Pulmonary artery endothelial cell (primary cell): ENCODE measurements around the gene ZNF655. TPM values are rescaled to one million over a fixed set of nuclear protein-coding genes. Genes with fewer than 3 reads are reported as not detected.
"Not testable (repeated sequence)": the region's sequence is repeated elsewhere in the genome, so short reads cannot be mapped to it uniquely, and the experiment has no call there.

Experiments used
- DNase-seq: peaks from one replicate; pipeline ENCODE4 v3.0.0-alpha.2; 2011; ENCODE audit warnings: low read depth, low spot score
- total RNA-seq: library from RNA; depleted of rRNA; stranded (reverse); fragments of >200 nt; gene quantifications from 2 replicates; pipeline ENCODE4 v1.2.3, GENCODE V29; 2014

ZNF655 gene, protein sequence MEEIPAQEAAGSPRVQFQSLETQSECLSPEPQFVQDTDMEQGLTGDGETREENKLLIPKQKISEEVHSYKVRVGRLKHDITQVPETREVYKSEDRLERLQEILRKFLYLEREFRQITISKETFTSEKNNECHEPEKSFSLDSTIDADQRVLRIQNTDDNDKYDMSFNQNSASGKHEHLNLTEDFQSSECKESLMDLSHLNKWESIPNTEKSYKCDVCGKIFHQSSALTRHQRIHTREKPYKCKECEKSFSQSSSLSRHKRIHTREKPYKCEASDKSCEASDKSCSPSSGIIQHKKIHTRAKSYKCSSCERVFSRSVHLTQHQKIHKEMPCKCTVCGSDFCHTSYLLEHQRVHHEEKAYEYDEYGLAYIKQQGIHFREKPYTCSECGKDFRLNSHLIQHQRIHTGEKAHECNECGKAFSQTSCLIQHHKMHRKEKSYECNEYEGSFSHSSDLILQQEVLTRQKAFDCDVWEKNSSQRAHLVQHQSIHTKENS
- total RNA-seq: 8.2 and 20.9 TPM in 2 replicates

DNA sequence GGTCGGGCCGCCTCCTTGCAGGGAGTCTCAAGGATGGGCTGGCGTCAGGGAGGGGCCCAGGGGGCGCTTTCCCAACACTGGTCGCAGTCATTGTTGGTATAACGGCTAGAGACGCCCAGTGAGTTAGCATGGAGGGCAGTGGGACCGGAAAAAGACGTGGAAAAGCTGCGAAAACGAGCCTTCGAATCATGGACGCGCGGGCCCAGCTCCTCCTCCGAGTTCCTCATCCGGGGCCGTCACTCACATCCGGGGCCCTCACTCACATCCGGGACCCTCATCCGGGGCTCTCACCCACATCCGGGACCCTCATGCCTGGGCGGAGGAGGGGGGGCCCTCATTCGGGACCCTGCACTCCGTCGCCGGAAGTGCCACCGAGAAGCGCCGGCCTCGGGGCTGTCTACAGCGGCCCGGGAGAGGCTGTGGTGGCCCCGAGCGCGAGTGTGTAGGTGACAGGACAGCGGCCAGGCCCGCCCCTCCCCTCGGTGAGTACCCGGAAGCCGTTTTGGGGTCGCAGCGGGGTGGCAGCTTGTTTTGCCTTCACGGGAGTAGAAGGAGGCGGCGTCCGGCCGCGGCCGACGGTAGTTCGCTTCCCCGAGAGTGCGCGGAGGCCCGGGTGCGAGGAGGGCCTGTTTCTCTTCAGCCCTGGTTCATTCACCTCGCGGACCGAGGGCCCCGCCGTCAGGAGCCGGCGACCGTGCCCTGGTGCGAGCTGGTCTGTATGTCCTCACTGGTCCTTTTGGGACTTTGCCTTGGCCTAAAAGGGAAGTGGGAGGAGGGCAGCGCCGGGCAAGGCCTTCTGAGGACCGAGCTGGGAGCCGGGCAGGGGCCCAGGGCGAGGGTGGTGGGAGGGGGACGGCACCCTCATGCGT is at the start of gene ZNF655:
Gene ZNF655 (plus strand): TSS at position 337 of the 869 bp plus-strand sequence. CDS start 1,918 bp downstream, outside the sequence.
- no peak for DNase-seq

- DNase-seq: no peak
Observed at GRCh38 chr7:99514050-99514449, 44.4 kb upstream of the ZNF655 start.

DNA sequence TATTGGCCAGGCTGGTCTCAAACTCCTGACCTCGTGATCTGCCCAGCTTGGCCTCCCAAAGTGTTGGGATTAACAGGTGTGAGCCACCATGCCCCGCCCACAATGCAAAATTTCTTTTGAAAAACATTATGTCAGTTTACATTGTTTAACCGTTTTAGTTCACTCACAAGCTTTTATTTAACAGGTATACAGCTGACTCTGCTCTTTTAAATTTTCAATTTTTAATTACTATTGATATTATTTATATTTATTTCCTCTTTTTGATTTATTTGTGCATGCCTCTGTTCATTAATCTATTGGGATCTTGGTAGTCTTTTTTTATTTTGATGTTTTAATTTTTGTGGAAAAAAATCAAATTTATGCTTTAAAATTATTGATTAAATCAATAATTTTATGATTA is 37.0 kb upstream of the ZNF655 start:
- DNase-seq: no peak

DNA sequence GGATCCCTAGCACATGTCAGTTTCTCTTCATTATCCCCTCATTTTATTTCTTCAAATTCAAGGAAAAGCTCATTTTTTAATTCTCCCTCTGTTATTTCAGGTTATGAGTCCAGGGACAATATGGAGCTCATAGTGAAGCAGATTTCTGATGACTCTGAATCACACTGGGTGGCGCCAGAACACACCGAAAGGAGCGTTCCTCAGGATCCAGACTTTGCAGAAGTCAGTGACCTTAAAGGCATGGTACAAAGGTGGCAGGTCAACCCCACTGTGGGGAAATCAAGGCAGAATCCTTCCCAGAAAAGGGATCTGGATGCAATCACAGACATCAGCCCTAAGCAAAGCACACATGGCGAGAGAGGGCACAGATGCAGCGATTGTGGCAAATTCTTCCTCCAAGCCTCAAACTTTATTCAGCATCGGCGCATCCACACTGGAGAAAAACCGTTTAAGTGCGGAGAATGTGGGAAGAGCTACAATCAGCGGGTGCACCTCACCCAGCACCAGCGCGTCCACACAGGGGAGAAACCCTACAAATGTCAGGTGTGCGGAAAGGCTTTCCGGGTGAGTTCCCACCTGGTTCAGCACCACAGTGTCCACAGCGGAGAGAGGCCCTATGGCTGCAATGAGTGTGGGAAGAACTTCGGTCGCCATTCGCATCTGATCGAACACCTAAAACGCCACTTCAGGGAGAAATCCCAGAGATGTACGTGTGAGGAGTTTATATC is 32.6 kb upstream of the ZNF655 start:
- DNase-seq: no peak

GRCh38 chr7:99531354-99531765 is 27.1 kb upstream of the ZNF655 start:
- no peak for DNase-seq

DNA sequence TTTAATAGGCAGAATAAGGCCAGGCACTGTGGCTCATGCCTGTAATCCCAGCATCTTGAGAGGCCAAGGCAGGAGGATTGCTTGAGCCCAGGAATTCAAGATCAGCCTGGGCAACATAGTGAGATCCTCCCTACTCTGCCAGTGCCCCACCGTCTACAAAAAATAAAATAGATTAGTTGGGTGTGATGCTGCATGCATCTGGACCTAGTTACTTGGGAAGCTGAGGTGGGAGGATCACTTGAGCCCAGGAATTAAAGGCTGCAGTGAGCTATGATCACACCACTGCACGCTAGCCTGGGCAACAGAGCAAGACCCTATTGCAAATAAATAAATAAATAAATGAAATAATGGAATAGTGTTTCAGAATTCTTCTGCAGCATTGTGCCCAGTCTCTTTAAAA is 22.8 kb upstream of the ZNF655 start:
- no peak for DNase-seq

DNA sequence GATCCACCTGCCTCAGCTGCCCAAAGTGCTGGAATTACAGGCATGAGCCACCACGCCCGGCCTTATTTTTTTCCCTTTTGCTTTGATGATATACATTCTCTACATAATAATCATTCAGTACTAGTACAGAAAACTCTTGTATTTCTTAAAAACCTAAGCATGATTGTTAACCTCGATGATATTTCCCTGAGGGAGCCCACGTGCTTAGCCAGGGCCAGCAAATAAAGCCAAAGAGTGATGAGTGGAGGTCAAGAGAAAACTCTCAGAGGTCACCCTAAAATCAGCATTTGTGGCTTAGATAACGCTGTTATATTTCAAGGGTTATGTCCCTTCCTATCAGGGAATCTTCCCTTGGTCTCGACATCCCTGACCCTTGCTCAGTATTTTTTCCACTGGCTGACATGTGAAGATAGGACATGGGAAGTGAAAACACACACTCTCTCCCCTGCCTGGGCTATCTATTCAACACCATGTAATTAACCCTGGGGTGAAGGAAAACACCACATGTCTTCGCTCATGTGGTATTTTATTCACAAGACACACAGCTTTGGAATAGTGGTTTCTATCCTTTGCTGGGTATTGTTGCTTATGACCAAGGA is 19.1 kb upstream of the ZNF655 start:
- no peak for DNase-seq

GRCh38 chr7:99540542-99540941 is 17.9 kb upstream of the ZNF655 start:
- DNase-seq: no peak

DNA sequence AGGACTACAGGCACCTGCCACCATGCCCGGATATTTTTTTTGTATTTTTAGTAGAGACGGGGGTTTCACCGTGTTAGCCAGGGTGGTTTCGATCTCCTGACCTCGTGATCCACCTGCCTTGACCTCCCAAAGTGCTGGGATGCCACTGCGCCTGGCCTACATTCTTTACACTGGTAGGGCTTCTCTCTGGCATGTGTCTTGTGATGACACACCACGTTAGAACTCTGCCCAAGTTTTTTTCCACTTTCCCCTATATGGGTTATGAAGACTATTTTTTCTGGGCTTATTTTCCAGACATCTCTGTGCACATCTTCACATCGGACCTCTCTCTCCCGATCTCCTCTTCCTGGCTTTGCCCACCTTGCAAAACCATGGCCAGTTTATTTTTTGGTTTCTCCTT is 17.2 kb upstream of the ZNF655 start:
- no peak for DNase-seq

DNA sequence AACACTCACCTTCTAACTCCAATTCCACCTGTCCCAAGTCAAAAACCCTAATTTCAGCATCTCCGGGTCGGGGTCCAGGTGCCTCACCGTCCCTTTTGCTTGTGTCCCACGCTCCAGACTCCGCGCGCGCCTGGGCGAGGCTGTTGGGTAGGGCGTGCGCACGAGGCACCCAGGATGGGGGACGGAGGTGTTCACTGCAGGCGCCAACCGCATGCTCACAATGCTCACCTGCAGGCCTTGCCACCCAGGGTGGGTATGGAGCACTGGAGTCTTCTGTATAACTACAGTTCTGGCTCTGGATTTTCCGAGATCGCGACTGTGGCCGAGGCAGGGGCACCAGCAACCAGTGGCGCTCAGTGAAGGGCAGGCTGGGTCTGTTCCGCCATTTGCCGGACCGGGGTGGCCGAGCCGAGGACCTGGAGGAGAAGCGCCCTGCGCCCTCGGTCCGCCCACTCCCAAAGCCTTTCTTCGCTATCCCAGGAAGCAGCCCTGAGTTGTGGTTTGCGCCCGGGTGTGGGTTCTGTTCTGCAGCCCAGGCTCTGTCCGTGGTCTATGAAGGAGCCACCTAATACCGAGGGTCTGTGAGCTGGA is 15.3 kb upstream of the ZNF655 start:
- DNase-seq: no peak

DNA sequence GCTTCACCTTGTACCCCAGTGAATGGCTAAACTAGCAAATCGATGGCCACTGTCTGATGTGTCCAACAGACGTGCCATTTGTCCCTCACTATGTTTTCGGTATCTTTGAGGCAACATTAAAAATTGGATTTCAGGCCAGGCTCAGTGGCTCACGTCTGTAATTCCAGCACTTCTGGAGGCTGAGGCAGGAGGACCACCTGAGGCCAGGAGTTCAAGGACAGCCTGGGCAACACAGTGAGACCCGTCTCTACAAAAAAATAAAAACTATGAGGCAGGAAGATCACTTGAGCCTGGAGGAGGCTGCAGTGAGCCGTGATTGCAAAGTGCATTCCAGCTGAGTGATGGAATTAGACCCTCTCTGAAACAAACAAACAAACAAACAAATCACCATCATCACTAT is 14.5 kb upstream of the ZNF655 start:
- no peak for DNase-seq

GRCh38 chr7:99545308-99545707 is 13.1 kb upstream of the ZNF655 start:
- not testable (repeated sequence) for DNase-seq

GRCh38 chr7:99549545-99549944 is 8.9 kb upstream of the ZNF655 start:
- not testable (repeated sequence) for DNase-seq

DNA sequence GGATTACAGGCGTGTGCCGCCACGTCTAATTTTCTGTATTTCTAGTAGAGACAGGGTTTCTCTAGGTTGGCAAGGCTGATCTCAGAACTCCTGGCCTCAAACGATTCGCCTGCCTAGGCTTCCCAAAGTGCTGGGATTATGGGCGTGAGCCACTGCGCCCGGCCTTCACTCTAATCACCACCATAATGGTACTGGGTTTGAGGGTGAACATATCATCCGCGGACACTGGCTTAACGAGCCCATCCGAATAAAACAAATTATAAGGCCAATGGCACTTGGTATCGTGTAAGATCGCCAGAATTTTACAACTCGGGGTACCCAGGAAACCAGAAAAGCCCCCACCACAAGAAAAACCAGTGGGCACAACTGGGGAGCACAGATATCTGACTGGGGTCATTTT is 7.1 kb upstream of the ZNF655 start:
- DNase-seq: no peak

DNA sequence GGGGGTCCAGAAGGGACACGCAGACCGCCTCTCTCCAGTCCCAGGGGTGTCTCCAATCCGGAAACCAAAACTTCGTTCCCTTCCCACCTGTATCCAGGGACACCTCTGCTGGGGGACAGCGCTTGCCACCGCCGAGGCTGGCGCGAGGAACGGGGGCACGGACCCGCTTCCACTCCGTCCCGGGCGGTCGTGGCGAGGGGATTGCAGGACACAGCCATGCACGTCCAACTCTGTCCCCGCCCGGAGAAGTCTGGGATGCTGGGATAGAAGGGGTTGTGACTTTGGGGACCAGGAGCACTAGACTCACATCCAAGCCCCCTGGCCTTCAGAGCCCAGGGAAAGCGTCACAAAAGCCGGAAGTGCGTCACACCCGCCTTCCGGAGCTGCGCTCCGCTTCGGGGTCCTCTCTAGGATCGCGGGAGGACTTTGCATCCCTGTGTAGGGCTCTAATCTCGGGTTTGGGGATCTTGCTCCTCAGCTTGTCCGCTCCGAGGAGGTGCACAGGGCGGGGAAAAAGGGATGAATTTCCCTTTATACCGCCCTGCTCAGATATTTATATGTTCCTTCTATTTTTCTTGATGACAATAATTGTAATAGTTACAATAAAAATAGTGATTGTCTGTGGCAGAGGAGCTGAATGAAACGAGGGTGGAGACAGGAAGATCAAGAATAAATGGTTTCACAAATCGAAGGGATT is 6.5 kb upstream of the ZNF655 start, which contains the start of gene FAM200A:
Gene FAM200A (minus strand): TSS at position 348 of the 697 bp plus-strand sequence. CDS start 3,707 bp downstream, outside the sequence.
- DNase-seq: peak; percentile 69

DNA sequence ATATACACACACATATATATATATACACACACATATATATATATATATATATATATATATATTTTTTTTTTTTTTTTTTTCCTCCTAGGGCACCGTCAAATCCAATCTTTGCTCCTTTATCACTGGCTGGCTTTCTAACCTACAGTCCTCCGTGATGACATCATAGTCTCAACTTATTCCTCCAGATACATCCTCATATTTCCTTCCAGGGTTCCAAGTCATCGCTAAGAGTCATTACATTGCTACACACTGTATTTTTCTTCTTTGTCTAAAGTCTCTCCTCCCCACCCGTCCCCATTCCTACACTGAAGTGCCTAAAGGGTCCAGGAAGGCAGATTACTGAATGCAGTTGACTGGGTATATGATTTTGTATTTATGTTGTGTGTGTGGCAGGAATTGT is 5.4 kb upstream of the ZNF655 start:
- DNase-seq: no peak

- DNase-seq: no peak
Observed at GRCh38 chr7:99554939-99555338, 3.5 kb upstream of the ZNF655 start.

GRCh38 chr7:99557196-99557607 is 1.2 kb upstream of the ZNF655 start:
- DNase-seq: no peak

- no peak for DNase-seq
Observed at GRCh38 chr7:99557940-99558305, 519 bp upstream of the ZNF655 start.
